ENCODE results near the gene BMPR1B. TPM values are rescaled to one million over a fixed set of nuclear protein-coding genes. Genes with fewer than 3 reads are reported as not detected.

BMPR1B gene
- total and polyA plus RNA-seq, 2 experiments from 2014 or later: 1.6 to 3.3 TPM

GRCh38 chr4:95107635-95108034 is 349.9 kb downstream of the BMPR1B start:
- Histone ChIP-seq H2AFZ (no peak overlapping the region), H3K9me3 (ENCODE audit: low read depth) (no peaks in the 10 kb centered on the region), H3K4me3 (no peak overlapping the region), H4K20me1 (ENCODE audit: insufficient read depth, poor library complexity, severe bottlenecking) (no peaks in the 10 kb centered on the region), H3K79me2 (no peaks in the 10 kb centered on the region), H3K36me3 (replicated peaks; ENCODE audit: insufficient read depth, low read depth) (no peaks in the 10 kb centered on the region), H3K4me2 (peak overlapping the region; percentile 16), H3K27me3 (no peaks in the 10 kb centered on the region), H3K4me1 (ENCODE audit: insufficient read depth) (peaks cover 31% of the 10 kb centered on the region), H3K9me2 (replicated peaks; ENCODE audit: insufficient read depth) (no peaks in the 10 kb centered on the region), H3K27ac (no peak overlapping the region)
- no peak for TF ChIP-seq EZH2phosphoT487 (IDR thresholded peaks at IDR 0.05; ENCODE audit: low read depth, severe bottlenecking, unreplicated experiment)
- TF ChIP-seq CTCF (IDR thresholded peaks at IDR 0.05; ENCODE audit: poor library complexity): no peak
- no peak for TF ChIP-seq EZH2 (IDR thresholded peaks at IDR 0.05; ENCODE audit: borderline replicate concordance)
- DNase-seq (ENCODE audit: low spot score): peak; percentile 55
- 75% methylated on average over 4 of the region's 4 CpGs for WGBS (ENCODE audit: low lambda C conversion rate, missing lambda C conversion rate)

GRCh38 chr4:95108883-95109421 is 351.2 kb downstream of the BMPR1B start:
- H3K4me2 ChIP-seq: peak overlapping the region; percentile 26
- peak overlapping the region; percentile 33 for H3K27ac ChIP-seq

GRCh38 chr4:95114521-95114920 is 356.8 kb downstream of the BMPR1B start:
- no peaks in the 10 kb centered on the region for H3K36me3 ChIP-seq (replicated peaks; ENCODE audit: insufficient read depth, low read depth)
- H2AFZ ChIP-seq: no peak overlapping the region
- H3K4me3 ChIP-seq: no peak overlapping the region
- no peaks in the 10 kb centered on the region for H3K9me2 ChIP-seq (replicated peaks; ENCODE audit: insufficient read depth)
- no peak for TF ChIP-seq CTCF (IDR thresholded peaks at IDR 0.05; ENCODE audit: poor library complexity)
- no peak for TF ChIP-seq EZH2phosphoT487 (IDR thresholded peaks at IDR 0.05; ENCODE audit: low read depth, severe bottlenecking, unreplicated experiment)
- TF ChIP-seq EZH2 (IDR thresholded peaks at IDR 0.05; ENCODE audit: borderline replicate concordance): no peak
- H3K4me1 ChIP-seq (ENCODE audit: insufficient read depth): no peaks in the 10 kb centered on the region
- H3K9me3 ChIP-seq (ENCODE audit: low read depth): no peaks in the 10 kb centered on the region
- no peaks in the 10 kb centered on the region for H3K79me2 ChIP-seq
- H3K27me3 ChIP-seq: no peaks in the 10 kb centered on the region
- H3K27ac ChIP-seq: no peak overlapping the region
- H4K20me1 ChIP-seq (ENCODE audit: insufficient read depth, poor library complexity, severe bottlenecking): no peaks in the 10 kb centered on the region
- 74% methylated on average over 3 of the region's 3 CpGs for WGBS (ENCODE audit: low lambda C conversion rate, missing lambda C conversion rate)
- DNase-seq (ENCODE audit: low spot score): no peak
- no peak overlapping the region for H3K4me2 ChIP-seq

More at GRCh38 chr4:95108883-95109421, 351.2 kb downstream of the BMPR1B start:
- Histone ChIP-seq H3K9me3 (ENCODE audit: low read depth) (no peaks in the 10 kb centered on the region), H3K4me1 (ENCODE audit: insufficient read depth) (peaks cover 31% of the 10 kb centered on the region), H3K27me3 (no peaks in the 10 kb centered on the region), H3K4me3 (no peak overlapping the region), H2AFZ (no peak overlapping the region), H3K79me2 (no peaks in the 10 kb centered on the region), H3K36me3 (replicated peaks; ENCODE audit: insufficient read depth, low read depth) (no peaks in the 10 kb centered on the region), H4K20me1 (ENCODE audit: insufficient read depth, poor library complexity, severe bottlenecking) (no peaks in the 10 kb centered on the region), H3K9me2 (replicated peaks; ENCODE audit: insufficient read depth) (no peaks in the 10 kb centered on the region)
- TF ChIP-seq EZH2phosphoT487 (IDR thresholded peaks at IDR 0.05; ENCODE audit: low read depth, severe bottlenecking, unreplicated experiment): no peak
- no peak for TF ChIP-seq EZH2 (IDR thresholded peaks at IDR 0.05; ENCODE audit: borderline replicate concordance)
- TF ChIP-seq CTCF (IDR thresholded peaks at IDR 0.05; ENCODE audit: poor library complexity): no peak
- WGBS (ENCODE audit: low lambda C conversion rate, missing lambda C conversion rate): 64% methylated on average over 1 of the region's 1 CpG
- DNase-seq (ENCODE audit: low spot score): no peak

Data from hepatocyte (in vitro differentiated cells).